Measurements from ENCODE around the gene CDC42EP2.
A peak's percentile ranks its signal among the peaks of the same experiment; 100 is the strongest.

CDC42EP2 gene

DNA sequence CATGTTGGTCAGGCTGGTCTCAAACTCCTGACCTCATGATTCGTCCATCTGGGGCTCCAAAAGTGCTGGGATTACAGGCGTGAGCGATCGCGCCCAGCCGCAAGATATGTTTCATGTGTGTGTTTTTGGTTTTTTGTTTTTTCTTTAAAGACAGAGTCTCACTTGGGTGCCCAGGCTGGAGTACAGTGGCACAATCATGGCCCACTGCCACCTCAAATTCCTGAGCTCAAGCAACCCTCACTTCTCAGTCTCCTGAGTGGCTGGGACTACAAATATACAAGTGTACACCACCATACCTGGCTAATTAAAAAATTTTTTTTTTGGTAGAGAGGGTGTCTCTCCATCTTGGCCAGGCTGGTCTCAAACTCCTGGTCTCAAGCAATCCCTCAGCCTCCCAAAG lies 48.3 kb downstream of the CDC42EP2 start:
- DNase-seq, result no peak

DNA sequence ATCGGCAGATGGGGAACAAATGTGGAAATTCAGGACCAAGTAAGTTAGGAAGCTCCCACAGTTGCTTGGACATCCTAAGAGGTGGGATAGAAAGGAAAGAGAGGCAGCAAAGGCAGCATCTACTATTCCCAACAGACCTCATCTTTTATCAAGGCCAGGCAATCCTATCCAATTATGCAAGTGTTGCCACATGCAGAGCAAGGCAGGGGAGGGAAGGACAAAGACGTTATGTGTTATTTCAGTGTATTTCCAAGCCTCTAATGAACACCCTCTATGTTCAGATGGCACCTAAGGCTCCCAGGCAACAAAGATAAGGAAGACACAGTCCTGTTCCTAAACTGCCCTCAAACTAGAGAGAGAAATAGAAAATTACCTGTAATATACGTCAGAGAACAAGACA lies 49.1 kb downstream of the CDC42EP2 start:
- DNase-seq, result no peak

DNA sequence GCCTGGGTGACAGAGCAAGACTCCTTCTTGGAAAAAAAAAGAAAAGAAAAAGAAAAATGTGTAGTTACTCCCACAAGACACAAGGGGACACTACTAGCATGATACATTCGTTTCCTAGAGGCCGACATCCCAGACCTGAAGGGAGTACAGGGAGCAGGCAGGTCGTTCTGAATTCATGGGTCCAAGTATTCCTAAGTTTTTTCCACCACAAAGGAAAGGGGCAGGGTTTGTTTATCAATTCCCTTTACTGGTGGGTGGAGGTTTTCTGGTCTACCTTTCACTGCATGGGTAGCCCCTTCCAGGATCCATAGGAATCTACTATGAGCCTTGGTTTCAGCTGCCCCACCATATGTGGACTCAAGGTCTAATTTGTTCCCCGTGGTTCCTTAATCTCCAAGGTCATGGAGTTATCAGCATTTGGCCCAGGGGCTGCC lies 51.7 kb downstream of the CDC42EP2 start:
- DNase-seq, result peak; percentile 58

DNA sequence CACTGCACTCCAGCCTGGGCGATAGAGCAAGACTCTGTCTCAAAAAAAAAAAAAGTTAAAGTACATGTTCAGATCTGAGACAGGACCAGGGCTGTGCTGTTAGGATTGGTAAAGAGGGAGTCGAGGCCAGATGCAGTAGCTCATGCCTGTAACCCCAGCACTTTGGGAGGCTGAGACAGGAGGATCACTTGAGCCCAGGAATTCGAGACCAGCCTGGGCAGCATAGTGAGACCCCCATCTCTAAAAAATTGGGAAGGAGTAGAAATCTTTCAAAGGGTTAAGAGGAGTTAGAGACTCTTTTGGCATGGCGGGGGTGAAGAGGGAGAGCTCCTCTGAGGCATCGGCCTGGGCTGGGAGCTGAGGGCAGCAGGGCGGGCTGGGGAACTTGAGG lies 56.0 kb downstream of the CDC42EP2 start:
- no peak for DNase-seq

Measured in retina (tissue), 1 donor.